ENCODE results near the gene SLC12A5. TPM values are rescaled to one million over a fixed set of nuclear protein-coding genes. Genes with fewer than 3 reads are reported as not detected.

SLC12A5 gene
- total and polyA plus RNA-seq, 9 of the 15 experiments (the other 6 are each of a cell fraction or from before 2014, with no cell fraction given) = 0.36 to 7.5 (median 2.1) TPM

GRCh38 chr20:46076806-46077205 lies 47.8 kb downstream of the SLC12A5 start:
- Histone ChIP-seq H3K9me1 (ENCODE audit: control insufficient read depth, insufficient read depth, low read length) (peaks cover 4% of the 10 kb centered on the region), H4K20me1 (replicated peaks; ENCODE audit: control insufficient read depth, insufficient read depth, low read length) (no peaks in the 10 kb centered on the region), H3K9ac (ENCODE audit: insufficient read depth in 1 of 2, low read depth in 2 of 2, low read length in 2 of 2) (no peak overlapping the region), H3K27ac (ENCODE audit: extremely low read depth, low read depth, low read length) (no peak overlapping the region), H3K36me3 (ENCODE audit: control insufficient read depth, insufficient read depth, low read length) (peaks cover 32% of the 10 kb centered on the region; the same call in 2 of the 3 replicates), H3K27me3 (ENCODE audit: control insufficient read depth in 2 of 2, insufficient read depth in 2 of 2, low read length in 2 of 2) (no peaks in the 10 kb centered on the region), H3K79me2 (ENCODE audit: control insufficient read depth, insufficient read depth, low read length) (peaks cover 19% of the 10 kb centered on the region), H3K4me1 (replicated peaks in 1 of 2; ENCODE audit: control insufficient read depth in 2 of 2, insufficient read depth in 2 of 2, low read length in 2 of 2) (no peaks in the 10 kb centered on the region), H2AFZ (ENCODE audit: low read depth, low read length) (no peak overlapping the region), H3K4me3 (no peak overlapping the region), H3K4me2 (ENCODE audit: insufficient read depth, low read length) (no peak overlapping the region), H3K9me3 (replicated peaks; ENCODE audit: control insufficient read depth, insufficient read depth, low read depth, low read length) (no peaks in the 10 kb centered on the region)
- ChIA-PET CTCF (ENCODE audit: low intra/inter-chr PET ratio) (no interaction called here), POLR2A (interaction anchor here (0.6 to 3.4 kb wide), 5 partner anchors 8 to 1430 kb away, joined by 3 to 18 read pairs (median 3); no protein-coding TSS in a partner anchor)
- ATAC-seq = no peak
- in situ Hi-C loops (cut with MboI) = no loop called here
- no peak for FAIRE-seq
- WGBS (ENCODE audit: insufficient coverage, low coverage, missing lambda C conversion rate) = 78% methylated on average over 7 of the region's 7 CpGs
- DNase-seq (ENCODE audit: extremely low read depth in 1 of 4, low spot score in 3 of 4) = no peak
- BruUV-seq (replicated peaks) = no TSS peak
- intact Hi-C loops (cut with micrococcal nuclease) = no loop called here
- no peak for TF ChIP-seq ZBTB34 (CRISPR knock-in tag; IDR thresholded peaks at IDR 0.05)
- no peak for TF ChIP-seq ZNF253 (CRISPR knock-in tag; conservative IDR thresholded peaks at IDR 0.05)
- TF ChIP-seq MTF1 (CRISPR knock-in tag; IDR thresholded peaks at IDR 0.05; ENCODE audit: borderline replicate concordance) = no peak
- TF ChIP-seq MBD1 (CRISPR knock-in tag; IDR thresholded peaks at IDR 0.05) = no peak
- TF ChIP-seq SMARCA4 (IDR thresholded peaks at IDR 0.05) = no peak
- no peak for TF ChIP-seq RUNX1 (IDR thresholded peaks at IDR 0.05; ENCODE audit: low read depth)
- TF ChIP-seq ZNF384 (IDR thresholded peaks at IDR 0.05; ENCODE audit: low read depth, low read length) = no peak
- no peak for TF ChIP-seq RBM14 (IDR thresholded peaks at IDR 0.05; ENCODE audit: borderline replicate concordance, insufficient read depth, low read depth, low read length)
- TF ChIP-seq SOX6 (IDR thresholded peaks at IDR 0.05) = no peak
- TF ChIP-seq ZNF133 (CRISPR knock-in tag; IDR thresholded peaks at IDR 0.05) = no peak
- TF ChIP-seq SREBF2 (CRISPR knock-in tag; IDR thresholded peaks at IDR 0.05) = no peak
- no peak for TF ChIP-seq RB1 (IDR thresholded peaks at IDR 0.05; ENCODE audit: low read depth)
- TF ChIP-seq ZNF830 (CRISPR knock-in tag; IDR thresholded peaks at IDR 0.05) = no peak
- TF ChIP-seq KDM2B (CRISPR knock-in tag; IDR thresholded peaks at IDR 0.05) = no peak
- TF ChIP-seq HCFC1 (IDR thresholded peaks at IDR 0.05; ENCODE audit: low read depth, low read length) = no peak
- no peak for TF ChIP-seq ZNF140 (CRISPR knock-in tag; IDR thresholded peaks at IDR 0.05)
- no peak for TF ChIP-seq ZNF24 (IDR thresholded peaks at IDR 0.05)

Measured in K562 (cell line).